SH-SY5Y (cell line): ENCODE measurements around the gene PLPP4.

ENCODE experiments used
- GATA2 ChIP-seq: IDR thresholded peaks from 2 replicates; pipeline ENCODE4 v1.6.1; 2011; ENCODE audit warnings: mild to moderate bottlenecking, low read depth, low read length
- GATA3 ChIP-seq: IDR thresholded peaks from 2 replicates; pipeline ENCODE4 v1.6.1; 2011; ENCODE audit warnings: low read depth, mild to moderate bottlenecking, low read length, moderate library complexity

GRCh38 chr10:120483651-120484301 is 26.7 kb downstream of the PLPP4 start:
- no peak for TF ChIP-seq GATA2
- no peak for TF ChIP-seq GATA3
